Endothelial cell of umbilical vein (primary cell): ENCODE measurements around the gene SAXO1.

Experiments
- CTCF ChIP-seq, 2 donors: IDR thresholded peaks; 1 replicate in 1 of 2; 2 replicates in 1 of 2; pipeline ENCODE4 v1.5.1; 2011; ENCODE audit warnings: low read length in 2 of 2, mild to moderate bottlenecking in 2 of 2, moderate library complexity in 2 of 2, control low read depth in 1 of 2, inconsistent platforms in 1 of 2, low read depth in 1 of 2; ENCODE audit not compliant: insufficient read depth in 1 of 2; ENCODE audit errors: extremely low read depth in 1 of 2
- EZH2 ChIP-seq: IDR thresholded peaks from 2 replicates; pipeline ENCODE4 v1.6.1; 2012; ENCODE audit warnings: borderline replicate concordance, low read depth, mild to moderate bottlenecking, moderate library complexity, low read length, inconsistent platforms; ENCODE audit not compliant: severe bottlenecking
- GATA2 ChIP-seq: IDR thresholded peaks from 2 replicates; pipeline ENCODE4 v1.7.0; 2011; ENCODE audit warnings: low read depth, mild to moderate bottlenecking, moderate library complexity, mixed read lengths, low read length; ENCODE audit not compliant: insufficient read length, insufficient read depth
- JUN ChIP-seq: IDR thresholded peaks from 2 replicates; pipeline ENCODE4 v1.6.1; 2011; ENCODE audit warnings: borderline replicate concordance, low read depth; ENCODE audit not compliant: insufficient read length, insufficient read depth
- POLR2A ChIP-seq: IDR thresholded peaks from 2 replicates; pipeline ENCODE4 v1.6.1; 2012; ENCODE audit warnings: low read depth, mild to moderate bottlenecking, control low read depth, low read length
- POLR2AphosphoS5 ChIP-seq: IDR thresholded peaks from 2 replicates; pipeline ENCODE4 v1.6.1; 2012; ENCODE audit warnings: low read depth, mild to moderate bottlenecking, control low read depth, low read length, moderate library complexity; ENCODE audit not compliant: insufficient read depth

- TF ChIP-seq CTCF (IDR thresholded peaks at IDR 0.05; ENCODE audit: extremely low read depth in 1 of 2, insufficient read depth in 1 of 2, low read depth in 1 of 2, low read length in 2 of 2): no peak
- TF ChIP-seq POLR2AphosphoS5: no peak
- TF ChIP-seq GATA2: no peak
- no peak for TF ChIP-seq JUN
- TF ChIP-seq EZH2: no peak
- no peak for TF ChIP-seq POLR2A
Observed at GRCh38 chr9:18999173-18999785, 33.7 kb downstream of the SAXO1 start.
